HepG2 (cell line): ENCODE data around the gene MAT2A. TPM values are rescaled to one million over a fixed set of nuclear protein-coding genes. Genes with fewer than 3 reads are reported as not detected.

Experiments
- ADNP ChIP-seq: sonication (generic); formaldehyde crosslinking; IDR thresholded peaks from 2 replicates; pipeline ENCODE4 v1.4.0; 2020; ENCODE audit warnings: missing genetic modification reagents
- AHDC1 ChIP-seq: sonication (generic); formaldehyde crosslinking; IDR thresholded peaks from 2 replicates; pipeline ENCODE4 v1.5.1; 2020; ENCODE audit warnings: mild to moderate bottlenecking, missing genetic modification reagents, borderline replicate concordance
- ATAD3A ChIP-seq: sonication (generic); formaldehyde crosslinking; IDR thresholded peaks from 2 replicates; pipeline ENCODE4 v1.4.0; 2020; ENCODE audit warnings: missing genetic modification reagents
- BATF2 ChIP-seq: sonication (generic); formaldehyde crosslinking; IDR thresholded peaks from 2 replicates; pipeline ENCODE4 v1.8.0; 2022; ENCODE audit warnings: mild to moderate bottlenecking, missing genetic modification reagents, moderate library complexity
- ETV5 ChIP-seq: IDR thresholded peaks from 2 replicates; pipeline ENCODE4 v1.6.1; 2018; ENCODE audit warnings: missing biosample characterization, missing genetic modification reagents, inconsistent platforms, borderline replicate concordance
- GTF3A ChIP-seq: sonication (generic); formaldehyde crosslinking; conservative IDR thresholded peaks from 2 replicates; pipeline ENCODE4 v1.4.0; 2020; ENCODE audit warnings: mild to moderate bottlenecking, missing genetic modification reagents
- HINFP ChIP-seq: sonication (generic); formaldehyde crosslinking; IDR thresholded peaks from 2 replicates; pipeline ENCODE4 v1.4.0; 2020; ENCODE audit warnings: low read depth, mild to moderate bottlenecking, missing genetic modification reagents
- IKZF1 ChIP-seq: fragments of 450-650 bp; IDR thresholded peaks from 2 replicates; pipeline ENCODE4 v1.7.1; 2016
- ISL2 ChIP-seq: sonication (generic); formaldehyde crosslinking; IDR thresholded peaks from 2 replicates; pipeline ENCODE4 v1.5.0; 2020; ENCODE audit warnings: missing genetic modification reagents
- LRRFIP1 ChIP-seq: sonication (generic); formaldehyde crosslinking; conservative IDR thresholded peaks from 2 replicates; pipeline ENCODE4 v1.4.0; 2020; ENCODE audit warnings: missing genetic modification reagents
- SP1 ChIP-seq, 2 experiments: fragments of 450-650 bp in 1 of 2; sonication (generic) in 1 of 2; formaldehyde crosslinking in 1 of 2; IDR thresholded peaks; 2 replicates each; pipeline versions ENCODE4 v1.4.0 to v1.6.1; 2016 to 2020; ENCODE audit warnings: missing genetic modification reagents in 1 of 2
- ZBTB7A ChIP-seq: sonication (generic); formaldehyde crosslinking; IDR thresholded peaks from 2 replicates; pipeline ENCODE4 v1.8.0; 2022; ENCODE audit warnings: mild to moderate bottlenecking, missing genetic modification reagents
- ZFYVE20 ChIP-seq: sonication (generic); formaldehyde crosslinking; IDR thresholded peaks from 2 replicates; pipeline ENCODE4 v1.8.0; 2023; ENCODE audit warnings: low read depth, mild to moderate bottlenecking, moderate library complexity, missing genetic modification reagents, borderline replicate concordance
- ZNF556 ChIP-seq: sonication (generic); formaldehyde crosslinking; IDR thresholded peaks from 2 replicates; pipeline ENCODE4 v1.4.0; 2020; ENCODE audit warnings: mild to moderate bottlenecking, missing genetic modification reagents, borderline replicate concordance
- polyA plus RNA-seq, 8 experiments: library from polyadenylated mRNA; depleted of rRNA in 3 of 8; stranded (reverse) in 7 of 8; unstranded in 1 of 8; fragments of >200 nt; fragmentation: Illumina TruSeq in 4 of 8; extraction: Trizol in 4 of 8; gene quantifications; 2 replicates each; pipeline versions ENCODE4 v1.2.1 to v1.2.3, GENCODE V29; 2011 to 2016; ENCODE audit warnings: low read depth in 4 of 8, missing spikeins in 1 of 8, mixed read lengths in 1 of 8; ENCODE audit not compliant: insufficient read depth in 1 of 8
- total RNA-seq, 5 experiments: library from RNA; depleted of rRNA; stranded (reverse); fragments of >200 nt; fragmentation: Illumina TruSeq; extraction: Trizol; gene quantifications; 2 replicates each; pipeline ENCODE4 v1.2.3, GENCODE V29; 2016; ENCODE audit warnings: low read depth in 1 of 5
- TF ChIP-seq, protein P1 (sequence below): sonication (generic); formaldehyde crosslinking; IDR thresholded peaks from 2 replicates; pipeline ENCODE4 v1.5.0; 2020; ENCODE audit warnings: missing genetic modification reagents
- TF ChIP-seq, protein P2 (sequence below): sonication (generic); formaldehyde crosslinking; IDR thresholded peaks from 2 replicates; pipeline ENCODE4 v1.9.0; 2021; ENCODE audit warnings: missing genetic modification reagents, mild to moderate bottlenecking, borderline replicate concordance

MAT2A gene
- total and polyA plus RNA-seq, 2 of the 13 experiments (the other 11 are each of a cell fraction or from before 2014, with no cell fraction given), result 155 to 331 TPM

DNA sequence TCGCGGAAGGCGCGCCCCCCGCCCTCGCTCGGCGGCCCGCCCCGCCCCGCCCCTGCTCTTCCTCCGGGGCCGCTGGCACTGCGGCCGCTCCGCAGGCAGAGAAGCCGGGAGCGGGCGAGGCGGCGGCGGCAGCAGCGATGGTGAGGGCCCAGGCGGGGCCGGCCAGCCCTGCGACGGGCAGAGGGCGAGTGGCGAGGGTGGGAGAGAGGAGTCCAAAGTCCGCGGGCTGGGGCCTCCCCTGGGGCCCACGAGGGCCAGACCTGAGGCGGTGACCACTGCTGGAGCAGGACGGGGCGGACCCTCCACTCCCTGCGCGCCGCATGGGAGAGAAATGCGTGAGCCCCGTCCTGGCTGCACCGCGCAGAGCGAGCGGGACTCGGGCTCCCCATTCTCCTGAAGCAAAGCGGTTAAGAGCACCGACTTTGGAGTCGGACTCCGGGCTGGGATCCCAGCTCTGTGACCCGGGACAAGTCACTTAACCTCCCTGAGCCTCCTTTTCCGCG is 45.4 kb downstream of the MAT2A start, which contains the start of gene VAMP5 (continued):
- TF ChIP-seq AHDC1, result no peak
- no peak for TF ChIP-seq SP1 (IDR thresholded peaks at IDR 0.05)
- TF ChIP-seq SP1 (CRISPR knock-in tag; IDR thresholded peaks at IDR 0.05), result no peak; the same call in 1 of the 2 replicates
- TF ChIP-seq ATAD3A, result 0 out of 2 replicates have a peak, but pooled peaks have one; percentile 45
- no peak for TF ChIP-seq IKZF1
- no peak for TF ChIP-seq BATF2 (CRISPR knock-in tag)
- TF ChIP-seq, protein P1, sequence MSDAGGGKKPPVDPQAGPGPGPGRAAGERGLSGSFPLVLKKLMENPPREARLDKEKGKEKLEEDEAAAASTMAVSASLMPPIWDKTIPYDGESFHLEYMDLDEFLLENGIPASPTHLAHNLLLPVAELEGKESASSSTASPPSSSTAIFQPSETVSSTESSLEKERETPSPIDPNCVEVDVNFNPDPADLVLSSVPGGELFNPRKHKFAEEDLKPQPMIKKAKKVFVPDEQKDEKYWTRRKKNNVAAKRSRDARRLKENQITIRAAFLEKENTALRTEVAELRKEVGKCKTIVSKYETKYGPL (CRISPR knock-in tag), result no peak; the same call in 1 of the 2 replicates
- peak; percentile 93 for TF ChIP-seq ISL2 (CRISPR knock-in tag)
- no peak for TF ChIP-seq ZFYVE20 (CRISPR knock-in tag)
- TF ChIP-seq, protein P2, sequence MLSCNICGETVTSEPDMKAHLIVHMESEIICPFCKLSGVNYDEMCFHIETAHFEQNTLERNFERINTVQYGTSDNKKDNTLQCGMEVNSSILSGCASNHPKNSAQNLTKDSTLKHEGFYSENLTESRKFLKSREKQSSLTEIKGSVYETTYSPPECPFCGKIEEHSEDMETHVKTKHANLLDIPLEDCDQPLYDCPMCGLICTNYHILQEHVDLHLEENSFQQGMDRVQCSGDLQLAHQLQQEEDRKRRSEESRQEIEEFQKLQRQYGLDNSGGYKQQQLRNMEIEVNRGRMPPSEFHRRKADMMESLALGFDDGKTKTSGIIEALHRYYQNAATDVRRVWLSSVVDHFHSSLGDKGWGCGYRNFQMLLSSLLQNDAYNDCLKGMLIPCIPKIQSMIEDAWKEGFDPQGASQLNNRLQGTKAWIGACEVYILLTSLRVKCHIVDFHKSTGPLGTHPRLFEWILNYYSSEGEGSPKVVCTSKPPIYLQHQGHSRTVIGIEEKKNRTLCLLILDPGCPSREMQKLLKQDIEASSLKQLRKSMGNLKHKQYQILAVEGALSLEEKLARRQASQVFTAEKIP (CRISPR knock-in tag), result no peak
- TF ChIP-seq LRRFIP1, result no peak
- TF ChIP-seq ZNF556 (CRISPR knock-in tag), result peak; percentile 58; the same call in 1 of the 2 replicates
- TF ChIP-seq ADNP (CRISPR knock-in tag), result peak; percentile 83
- TF ChIP-seq HINFP (CRISPR knock-in tag), result peak; percentile 68
- TF ChIP-seq ETV5 (CRISPR knock-in tag), result peak; percentile 21; the same call in 1 of the 2 replicates
- peak; percentile 89 for TF ChIP-seq ZBTB7A (CRISPR knock-in tag)
- no peak for TF ChIP-seq GTF3A (CRISPR knock-in tag)
